GM20000 (cell line): Measurements from ENCODE around the gene MRPL20.
"Not testable (repeated sequence)": the region's sequence is repeated elsewhere in the genome, so short reads cannot be mapped to it uniquely, and the experiment has no call there.

Source experiments
- DNase-seq: peaks from one replicate; pipeline ENCODE4 v3.0.0; 2012; ENCODE audit warnings: low spot score
- CTCF ChIP-seq: IDR thresholded peaks from 2 replicates; pipeline ENCODE4 v1.5.1; 2012; ENCODE audit warnings: mild to moderate bottlenecking, control low read depth; ENCODE audit errors: extremely low read depth, missing control alignments

Gene MRPL20

GRCh38 chr1:1371364-1371745, 35.7 kb downstream of the MRPL20 start:
- no peak for TF ChIP-seq CTCF
- DNase-seq, result no peak

GRCh38 chr1:1370771-1371300, 36.3 kb downstream of the MRPL20 start:
- TF ChIP-seq CTCF, result no peak
- DNase-seq, result no peak

- DNase-seq, result not testable (repeated sequence)
Observed at GRCh38 chr1:1370094-1370493, 37.0 kb downstream of the MRPL20 start.

GRCh38 chr1:1367315-1367714, 39.8 kb downstream of the MRPL20 start:
- no peak for DNase-seq
- TF ChIP-seq CTCF, result no peak

- no peak for DNase-seq
- TF ChIP-seq CTCF, result no peak
Observed at GRCh38 chr1:1366699-1367066, 40.4 kb downstream of the MRPL20 start.

- DNase-seq, result no peak
- no peak for TF ChIP-seq CTCF
Observed at GRCh38 chr1:1365875-1366698, 41.0 kb downstream of the MRPL20 start.

- no peak for TF ChIP-seq CTCF
- no peak for DNase-seq
Observed at GRCh38 chr1:1364266-1364665, 42.8 kb downstream of the MRPL20 start.

GRCh38 chr1:1361982-1362423, 45.1 kb downstream of the MRPL20 start:
- TF ChIP-seq CTCF, result no peak
- no peak for DNase-seq
